Measurements from ENCODE around the gene LIPA.

GRCh38 chr10:89280508-89280907 lies 28.9 kb upstream of the LIPA start:
- TF ChIP-seq CTCF (IDR thresholded peaks at IDR 0.05; ENCODE audit: borderline replicate concordance, extremely low read depth, low read length, poor library complexity, severe bottlenecking), result no peak
- no peak for TF ChIP-seq EZH2 (IDR thresholded peaks at IDR 0.05; ENCODE audit: borderline replicate concordance, low read depth, low read length, severe bottlenecking)

Measured in DND-41 (cell line).